ENCODE measurements around the gene NKAP. TPM values are rescaled to one million over a fixed set of nuclear protein-coding genes. Genes with fewer than 3 reads are reported as not detected.
"Not testable (repeated sequence)": the region's sequence is repeated elsewhere in the genome, so short reads cannot be mapped to it uniquely, and the experiment has no call there.

The NKAP gene
- total RNA-seq, 1 donor from 2014 or later, result 11.2 TPM

- Histone ChIP-seq H3K9me3 (ENCODE audit: low read depth) (no peaks in the 10 kb centered on the region), H3K36me3 (no peaks in the 10 kb centered on the region), H3K4me2 (no peak overlapping the region), H3K4me3 (no peak overlapping the region), H3K9ac (no peak overlapping the region), H4K20me1 (ENCODE audit: low read depth) (no peaks in the 10 kb centered on the region), H3K4me1 (no peaks in the 10 kb centered on the region), H3F3A (ENCODE audit: low read depth) (no peaks in the 10 kb centered on the region), H3K27me3 (no peaks in the 10 kb centered on the region), H3K27ac (no peak overlapping the region), H3K79me2 (ENCODE audit: low read depth) (no peaks in the 10 kb centered on the region), H2AFZ (replicated peaks) (no peak overlapping the region)
- TF ChIP-seq, protein P1, sequence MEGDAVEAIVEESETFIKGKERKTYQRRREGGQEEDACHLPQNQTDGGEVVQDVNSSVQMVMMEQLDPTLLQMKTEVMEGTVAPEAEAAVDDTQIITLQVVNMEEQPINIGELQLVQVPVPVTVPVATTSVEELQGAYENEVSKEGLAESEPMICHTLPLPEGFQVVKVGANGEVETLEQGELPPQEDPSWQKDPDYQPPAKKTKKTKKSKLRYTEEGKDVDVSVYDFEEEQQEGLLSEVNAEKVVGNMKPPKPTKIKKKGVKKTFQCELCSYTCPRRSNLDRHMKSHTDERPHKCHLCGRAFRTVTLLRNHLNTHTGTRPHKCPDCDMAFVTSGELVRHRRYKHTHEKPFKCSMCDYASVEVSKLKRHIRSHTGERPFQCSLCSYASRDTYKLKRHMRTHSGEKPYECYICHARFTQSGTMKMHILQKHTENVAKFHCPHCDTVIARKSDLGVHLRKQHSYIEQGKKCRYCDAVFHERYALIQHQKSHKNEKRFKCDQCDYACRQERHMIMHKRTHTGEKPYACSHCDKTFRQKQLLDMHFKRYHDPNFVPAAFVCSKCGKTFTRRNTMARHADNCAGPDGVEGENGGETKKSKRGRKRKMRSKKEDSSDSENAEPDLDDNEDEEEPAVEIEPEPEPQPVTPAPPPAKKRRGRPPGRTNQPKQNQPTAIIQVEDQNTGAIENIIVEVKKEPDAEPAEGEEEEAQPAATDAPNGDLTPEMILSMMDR (IDR thresholded peaks at IDR 0.05), result no peak
- TF ChIP-seq EZH2 (IDR thresholded peaks at IDR 0.05) (no peak), EZH2phosphoT487 (IDR thresholded peaks at IDR 0.05) (no peak)
- H3K36me3 Mint-ChIP-seq, result no peaks in the 10 kb centered on the region
- peaks cover 4% of the 10 kb centered on the region for H3K9me3 Mint-ChIP-seq
- no peak overlapping the region for H3K27ac Mint-ChIP-seq
- H3K4me3 Mint-ChIP-seq, result no peak overlapping the region
- H3K27me3 Mint-ChIP-seq (ENCODE audit: insufficient read depth, low read depth), result no peaks in the 10 kb centered on the region
- H3K4me1 Mint-ChIP-seq, result no peaks in the 10 kb centered on the region
- DNase-seq (ENCODE audit: low spot score), result no peak
These were observed 27.6 kb upstream of the NKAP start for GRCh38 chrX:119971184-119971583.

DNA sequence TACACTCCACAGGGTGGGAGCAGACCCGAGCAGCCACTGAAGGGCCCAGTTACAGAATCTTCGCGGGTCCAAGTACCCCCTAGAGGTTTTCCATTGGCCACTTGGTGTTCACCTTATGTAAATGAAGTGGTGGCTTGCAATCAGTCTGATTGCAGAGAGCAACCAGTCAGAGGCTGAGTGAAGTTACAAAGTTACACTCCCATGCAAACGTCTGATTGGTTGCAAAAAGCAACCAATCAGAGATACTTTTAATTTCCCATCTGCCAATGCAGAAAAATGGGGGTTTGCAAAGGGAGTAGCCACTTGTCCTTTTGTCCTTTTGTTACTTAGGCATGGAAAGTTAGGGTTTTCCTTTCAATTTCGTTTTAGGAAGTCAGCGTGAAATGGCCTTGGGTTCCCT, 27.0 kb upstream of the NKAP start:
- no peak overlapping the region for H2AFZ ChIP-seq (replicated peaks)
- H3K27me3 ChIP-seq, result no peaks in the 10 kb centered on the region
- no peaks in the 10 kb centered on the region for H3K79me2 ChIP-seq (ENCODE audit: low read depth)
- no peak overlapping the region for H3K4me2 ChIP-seq
- Mint-ChIP-seq H3K4me3 (no peak overlapping the region), H3K9me3 (peaks cover 4% of the 10 kb centered on the region), H3K27ac (no peak overlapping the region), H3K27me3 (ENCODE audit: insufficient read depth, low read depth) (no peaks in the 10 kb centered on the region), H3K4me1 (no peaks in the 10 kb centered on the region), H3K36me3 (no peaks in the 10 kb centered on the region)
- no peaks in the 10 kb centered on the region for H3K4me1 ChIP-seq
- no peaks in the 10 kb centered on the region for H3K36me3 ChIP-seq
- no peaks in the 10 kb centered on the region for H3F3A ChIP-seq (ENCODE audit: low read depth)
- no peaks in the 10 kb centered on the region for H3K9me3 ChIP-seq (ENCODE audit: low read depth)
- H3K4me3 ChIP-seq, result no peak overlapping the region
- DNase-seq (ENCODE audit: low spot score), result no peak
- no peak overlapping the region for H3K9ac ChIP-seq
- no peaks in the 10 kb centered on the region for H4K20me1 ChIP-seq (ENCODE audit: low read depth)
- no peak overlapping the region for H3K27ac ChIP-seq
- TF ChIP-seq, protein P1 (IDR thresholded peaks at IDR 0.05), result no peak
- TF ChIP-seq EZH2phosphoT487 (IDR thresholded peaks at IDR 0.05), result no peak
- no peak for TF ChIP-seq EZH2 (IDR thresholded peaks at IDR 0.05)

DNA sequence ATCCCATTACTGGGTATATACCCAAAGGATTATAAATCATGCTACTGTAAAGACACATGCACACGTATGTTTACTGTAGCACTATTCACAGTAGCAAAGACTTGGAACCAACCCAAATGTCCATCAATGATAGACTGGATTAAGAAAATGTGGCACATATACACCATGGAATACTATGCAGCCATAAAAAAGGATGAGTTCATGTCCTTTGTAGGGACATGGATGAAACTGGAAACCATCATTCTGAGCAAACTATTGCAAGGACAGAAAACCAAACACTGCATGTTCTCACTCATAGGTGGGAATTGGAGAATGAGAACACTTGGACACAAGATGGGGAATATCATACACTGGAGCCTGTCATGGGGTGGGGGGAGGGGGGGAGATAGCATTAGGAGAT, 23.3 kb upstream of the NKAP start:
- H3K4me1 ChIP-seq; H3K4me3 ChIP-seq; H3K27ac ChIP-seq; H3K4me3 Mint-ChIP-seq; H3K27me3 ChIP-seq; H3K9ac ChIP-seq; H3K9me3 ChIP-seq (ENCODE audit: low read depth); H3K27ac Mint-ChIP-seq; H3K36me3 ChIP-seq; H3K4me1 Mint-ChIP-seq; H3K27me3 Mint-ChIP-seq (ENCODE audit: insufficient read depth, low read depth); H3K36me3 Mint-ChIP-seq; H4K20me1 ChIP-seq (ENCODE audit: low read depth); H3K4me2 ChIP-seq; H3K79me2 ChIP-seq (ENCODE audit: low read depth); H3F3A ChIP-seq (ENCODE audit: low read depth); DNase-seq (ENCODE audit: low spot score); H2AFZ ChIP-seq (replicated peaks): not testable (repeated sequence)
- H3K9me3 Mint-ChIP-seq, result peaks cover 12% of the 10 kb centered on the region

GRCh38 chrX:119960625-119961024, 17.1 kb upstream of the NKAP start:
- H3K4me3 Mint-ChIP-seq, result no peak overlapping the region
- H3K9me3 ChIP-seq (ENCODE audit: low read depth), result no peaks in the 10 kb centered on the region
- no peaks in the 10 kb centered on the region for H3K36me3 Mint-ChIP-seq
- H3K27me3 Mint-ChIP-seq (ENCODE audit: insufficient read depth, low read depth), result peaks cover 5% of the 10 kb centered on the region
- H3K4me1 ChIP-seq, result no peaks in the 10 kb centered on the region
- no peak overlapping the region for H3K9ac ChIP-seq
- peaks cover 28% of the 10 kb centered on the region for H3K9me3 Mint-ChIP-seq
- no peaks in the 10 kb centered on the region for H3K36me3 ChIP-seq
- no peaks in the 10 kb centered on the region for H3K4me1 Mint-ChIP-seq
- no peaks in the 10 kb centered on the region for H4K20me1 ChIP-seq (ENCODE audit: low read depth)
- no peak overlapping the region for H2AFZ ChIP-seq (replicated peaks)
- no peak overlapping the region for H3K4me3 ChIP-seq
- TF ChIP-seq EZH2phosphoT487 (IDR thresholded peaks at IDR 0.05), result no peak
- no peak for TF ChIP-seq EZH2 (IDR thresholded peaks at IDR 0.05)
- TF ChIP-seq, protein P1 (IDR thresholded peaks at IDR 0.05), result no peak
- H3K4me2 ChIP-seq, result no peak overlapping the region
- DNase-seq (ENCODE audit: low spot score), result no peak
- no peaks in the 10 kb centered on the region for H3F3A ChIP-seq (ENCODE audit: low read depth)
- no peak overlapping the region for H3K27ac ChIP-seq
- H3K27me3 ChIP-seq, result no peaks in the 10 kb centered on the region
- no peaks in the 10 kb centered on the region for H3K79me2 ChIP-seq (ENCODE audit: low read depth)
- no peak overlapping the region for H3K27ac Mint-ChIP-seq

DNA sequence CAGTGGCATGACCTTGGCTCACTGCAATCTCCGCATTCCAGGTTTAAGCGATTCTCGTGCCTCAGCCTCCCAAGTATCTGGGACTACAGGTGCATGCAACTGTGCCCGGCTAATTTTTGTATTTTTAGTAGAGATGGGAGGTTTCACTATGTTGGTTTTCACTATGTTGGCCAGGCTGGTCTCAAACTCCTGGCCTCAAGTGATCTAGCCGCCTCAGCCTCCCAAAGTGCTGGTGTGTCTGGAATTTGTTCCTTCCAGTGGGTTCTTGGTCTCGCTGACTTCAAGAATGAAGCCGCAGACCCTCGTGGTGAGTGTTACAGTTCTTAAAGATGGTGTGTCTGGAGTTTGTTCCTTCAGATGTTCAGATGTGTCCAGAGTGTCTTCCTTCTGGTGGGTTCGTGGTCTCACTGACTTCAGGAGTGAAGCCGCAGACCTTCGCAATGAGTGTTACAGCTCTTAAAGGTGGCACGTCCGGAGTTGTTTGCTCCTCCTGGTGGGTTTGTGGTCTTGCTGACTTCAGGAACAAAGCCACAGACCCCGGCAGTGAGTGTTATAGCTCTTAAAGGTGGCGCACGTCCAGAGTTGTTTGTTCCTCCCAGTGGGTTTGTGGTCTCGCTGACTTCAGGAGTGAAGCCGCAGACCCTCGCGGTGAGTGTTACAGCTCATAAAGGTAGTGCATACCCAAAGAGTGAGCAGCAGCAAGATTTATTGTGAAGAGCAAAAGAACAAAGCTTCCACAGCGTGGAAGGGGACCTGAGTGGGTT, 12.4 kb upstream of the NKAP start:
- peaks cover 14% of the 10 kb centered on the region for H3K9me3 Mint-ChIP-seq
- not testable (repeated sequence) for H3K27me3 ChIP-seq

More for the DNA sequence above, 12.4 kb upstream of the NKAP start:
- not testable (repeated sequence) for H3K36me3 Mint-ChIP-seq; H3K9me3 ChIP-seq (ENCODE audit: low read depth); H3K4me1 Mint-ChIP-seq; H3K36me3 ChIP-seq; H3K4me3 ChIP-seq; H3K4me2 ChIP-seq; DNase-seq (ENCODE audit: low spot score); H4K20me1 ChIP-seq (ENCODE audit: low read depth); H3K4me1 ChIP-seq; H3K27me3 Mint-ChIP-seq (ENCODE audit: insufficient read depth, low read depth); H3K27ac ChIP-seq; H2AFZ ChIP-seq (replicated peaks); H3F3A ChIP-seq (ENCODE audit: low read depth); H3K9ac ChIP-seq; H3K27ac Mint-ChIP-seq; H3K79me2 ChIP-seq (ENCODE audit: low read depth); H3K4me3 Mint-ChIP-seq
